ENCODE data around the gene HSBP1. TPM values are rescaled to one million over a fixed set of nuclear protein-coding genes. Genes with fewer than 3 reads are reported as not detected.

HSBP1 gene
- total RNA-seq, 1 donor from 2014 or later: 197 TPM

- DNase-seq (ENCODE audit: low spot score, unreplicated experiment): no peak
- Mint-ChIP-seq H3K4me3 (ENCODE audit: low read depth) (no peak overlapping the region), H3K4me1 (ENCODE audit: low read depth) (peaks cover 11% of the 10 kb centered on the region), H3K27me3 (no peaks in the 10 kb centered on the region), H3K27ac (no peak overlapping the region), H3K36me3 (ENCODE audit: insufficient read depth) (no peaks in the 10 kb centered on the region), H3K9me3 (ENCODE audit: low read depth) (peaks cover 7% of the 10 kb centered on the region)
- no peak for TF ChIP-seq CTCF (IDR thresholded peaks at IDR 0.05; ENCODE audit: unreplicated experiment)
These were observed 30.4 kb downstream of the HSBP1 start for GRCh38 chr16:83838151-83838550.

GRCh38 chr16:83839561-83839960, 31.8 kb downstream of the HSBP1 start:
- Mint-ChIP-seq H3K36me3 (ENCODE audit: insufficient read depth) (no peaks in the 10 kb centered on the region), H3K27me3 (no peaks in the 10 kb centered on the region), H3K9me3 (ENCODE audit: low read depth) (peaks cover 7% of the 10 kb centered on the region), H3K27ac (no peak overlapping the region), H3K4me3 (ENCODE audit: low read depth) (no peak overlapping the region), H3K4me1 (ENCODE audit: low read depth) (peaks cover 13% of the 10 kb centered on the region)
- DNase-seq (ENCODE audit: low spot score, unreplicated experiment): no peak
- TF ChIP-seq CTCF (IDR thresholded peaks at IDR 0.05; ENCODE audit: unreplicated experiment): no peak

GRCh38 chr16:83840060-83840617, 32.4 kb downstream of the HSBP1 start:
- H3K4me3 Mint-ChIP-seq (ENCODE audit: low read depth): no peak overlapping the region
- no peak for DNase-seq (ENCODE audit: low spot score, unreplicated experiment)
- peaks cover 13% of the 10 kb centered on the region for H3K4me1 Mint-ChIP-seq (ENCODE audit: low read depth)
- TF ChIP-seq CTCF (IDR thresholded peaks at IDR 0.05; ENCODE audit: unreplicated experiment): no peak
- peaks cover 7% of the 10 kb centered on the region for H3K9me3 Mint-ChIP-seq (ENCODE audit: low read depth)
- H3K27ac Mint-ChIP-seq: no peak overlapping the region
- no peaks in the 10 kb centered on the region for H3K36me3 Mint-ChIP-seq (ENCODE audit: insufficient read depth)
- no peaks in the 10 kb centered on the region for H3K27me3 Mint-ChIP-seq

GRCh38 chr16:83842291-83842690, 34.5 kb downstream of the HSBP1 start:
- H3K27me3 Mint-ChIP-seq: peaks cover 4% of the 10 kb centered on the region
- H3K4me3 Mint-ChIP-seq (ENCODE audit: low read depth): no peak overlapping the region
- no peaks in the 10 kb centered on the region for H3K36me3 Mint-ChIP-seq (ENCODE audit: insufficient read depth)
- peaks cover 7% of the 10 kb centered on the region for H3K9me3 Mint-ChIP-seq (ENCODE audit: low read depth)
- H3K4me1 Mint-ChIP-seq (ENCODE audit: low read depth): peaks cover 13% of the 10 kb centered on the region
- TF ChIP-seq CTCF (IDR thresholded peaks at IDR 0.05; ENCODE audit: unreplicated experiment): no peak
- H3K27ac Mint-ChIP-seq: peak overlapping the region; percentile 3
- no peak for DNase-seq (ENCODE audit: low spot score, unreplicated experiment)

- Mint-ChIP-seq H3K9me3 (ENCODE audit: low read depth) (peaks cover 5% of the 10 kb centered on the region), H3K27ac (no peak overlapping the region), H3K36me3 (ENCODE audit: insufficient read depth) (no peaks in the 10 kb centered on the region), H3K27me3 (peaks cover 4% of the 10 kb centered on the region), H3K4me1 (ENCODE audit: low read depth) (peaks cover 13% of the 10 kb centered on the region), H3K4me3 (ENCODE audit: low read depth) (no peak overlapping the region)
- no peak for TF ChIP-seq CTCF (IDR thresholded peaks at IDR 0.05; ENCODE audit: unreplicated experiment)
- DNase-seq (ENCODE audit: low spot score, unreplicated experiment): no peak
These were observed 35.2 kb downstream of the HSBP1 start for GRCh38 chr16:83842756-83843507.
